AG04449 (cell line): ENCODE results near the gene DAAM2.

Source experiments
- CTCF ChIA-PET: fragments of 350-600 bp; formaldehyde crosslinking; extraction: SDS; loops from one replicate; lab custom pipeline; 2021; ENCODE audit warnings: antibody characterized with exemption; lab: Yijun Ruan, JAX
- POLR2A ChIA-PET: fragments of 400-600, 350-600 bp; formaldehyde crosslinking; extraction: SDS; loops from one replicate; lab custom pipeline; 2020; ENCODE audit warnings: antibody characterized with exemption, inconsistent platforms; lab: Yijun Ruan, JAX
- DNase-seq: peaks from one replicate; pipeline ENCODE4 v3.0.0-alpha.2; 2010; ENCODE audit warnings: low read depth, low spot score
- H3K4me3 ChIP-seq: 2 replicates; pipeline ENCODE4 v1.5.1; 2011; ENCODE audit warnings: low read depth, mild to moderate bottlenecking, control low read depth, low read length
- CTCF ChIP-seq: IDR thresholded peaks from one replicate; pipeline ENCODE4 v1.5.1; 2011; ENCODE audit warnings: mild to moderate bottlenecking, moderate library complexity, low read length, control low read depth, inconsistent platforms; ENCODE audit not compliant: insufficient read depth; ENCODE audit errors: missing control alignments

DAAM2 gene

GRCh38 chr6:39896701-39897100 lies 104.5 kb downstream of the DAAM2 start:
- no peak overlapping the region for H3K4me3 ChIP-seq
- ChIA-PET CTCF (interaction anchor here (0.9 kb wide), 1 partner anchor 83 kb away, joined by 3 read pairs; no protein-coding TSS in a partner anchor), POLR2A (no interaction called here)
- no peak for DNase-seq
- no peak for TF ChIP-seq CTCF

- ChIA-PET POLR2A (no interaction called here), CTCF (no interaction called here)
- no peak overlapping the region for H3K4me3 ChIP-seq
- no peak for DNase-seq
- no peak for TF ChIP-seq CTCF
Observed at GRCh38 chr6:39897698-39898097, 105.5 kb downstream of the DAAM2 start.

- ChIA-PET POLR2A (no interaction called here), CTCF (interaction anchor here (1.1 kb wide), 1 partner anchor 33 kb away, joined by 3 read pairs; no protein-coding TSS in a partner anchor)
- no peak for TF ChIP-seq CTCF
- DNase-seq = no peak
- no peak overlapping the region for H3K4me3 ChIP-seq
Observed at GRCh38 chr6:39898625-39899024, 106.4 kb downstream of the DAAM2 start.

GRCh38 chr6:39899554-39900295 lies 107.5 kb downstream of the DAAM2 start:
- TF ChIP-seq CTCF = no peak
- no peak for DNase-seq
- no peak overlapping the region for H3K4me3 ChIP-seq
- ChIA-PET CTCF (interaction anchor here (0.8 to 3.7 kb wide), 5 partner anchors 8 to 536 kb away, joined by 3 to 21 read pairs (median 4); no protein-coding TSS in a partner anchor), POLR2A (no interaction called here)

- ChIA-PET POLR2A (no interaction called here), CTCF (interaction anchor here (0.6 to 3.7 kb wide), 3 partner anchors 10 to 537 kb away, joined by 3 to 21 read pairs (median 6); no protein-coding TSS in a partner anchor)
- no peak for DNase-seq
- TF ChIP-seq CTCF = no peak
- H3K4me3 ChIP-seq = no peak overlapping the region
Observed at GRCh38 chr6:39901116-39901655, 109.0 kb downstream of the DAAM2 start.

GRCh38 chr6:39901670-39902069 lies 109.5 kb downstream of the DAAM2 start:
- CTCF ChIA-PET = interaction anchor here (0.6 to 3.7 kb wide), 2 partner anchors 10 to 96 kb away, joined by 3 to 21 read pairs; no protein-coding TSS in a partner anchor
- POLR2A ChIA-PET = no interaction called here
- DNase-seq = no peak
- TF ChIP-seq CTCF = no peak
- no peak overlapping the region for H3K4me3 ChIP-seq
